PC-9 (cell line): ENCODE data around the gene CWH43.
"Not testable (repeated sequence)": the region's sequence is repeated elsewhere in the genome, so short reads cannot be mapped to it uniquely, and the experiment has no call there.

Experiments used
- EZH2 ChIP-seq: fragments of 200-600 bp; sonication (generic); IDR thresholded peaks from 2 replicates; pipeline ENCODE4 v1.8.0; 2017; ENCODE audit warnings: antibody characterized with exemption, low read depth
- TF ChIP-seq, protein P1 (sequence below): fragments of 200-600 bp; sonication (generic); conservative IDR thresholded peaks from 2 replicates; pipeline ENCODE4 v1.6.1; 2017; ENCODE audit warnings: mixed run types, antibody characterized with exemption, mild to moderate bottlenecking, moderate library complexity

DNA sequence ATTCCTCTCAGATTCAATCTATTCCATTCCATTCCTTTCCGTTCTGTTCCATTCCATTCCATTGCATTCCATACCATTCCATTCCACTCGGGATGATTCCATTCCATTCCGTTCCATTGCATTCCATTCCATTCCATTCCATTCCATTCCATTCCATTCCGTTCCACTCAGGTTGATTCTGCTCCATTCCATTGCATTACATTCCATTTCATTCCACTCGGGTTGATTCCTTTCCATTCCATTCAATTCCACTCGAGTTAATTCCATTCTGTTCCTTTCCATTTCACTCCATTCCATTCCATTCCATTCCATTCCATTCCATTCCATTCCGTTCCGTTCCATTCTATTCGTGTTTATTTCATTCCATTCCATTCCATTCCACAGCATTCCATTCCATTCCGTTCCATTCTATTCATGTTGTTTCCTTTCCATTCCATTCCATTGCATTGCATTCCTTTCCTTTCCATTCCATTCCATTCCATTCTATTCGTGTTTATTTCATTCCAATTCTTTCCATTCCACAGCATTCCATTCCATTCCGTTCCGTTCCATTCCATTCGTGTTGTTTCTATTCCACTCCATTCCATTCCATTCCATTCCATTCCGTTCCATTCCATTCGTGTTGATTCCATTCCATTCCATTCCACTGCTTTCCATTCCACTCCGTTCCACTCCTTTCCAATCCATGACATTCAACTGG lies 118.3 kb downstream of the CWH43 start:
- TF ChIP-seq, protein P1, sequence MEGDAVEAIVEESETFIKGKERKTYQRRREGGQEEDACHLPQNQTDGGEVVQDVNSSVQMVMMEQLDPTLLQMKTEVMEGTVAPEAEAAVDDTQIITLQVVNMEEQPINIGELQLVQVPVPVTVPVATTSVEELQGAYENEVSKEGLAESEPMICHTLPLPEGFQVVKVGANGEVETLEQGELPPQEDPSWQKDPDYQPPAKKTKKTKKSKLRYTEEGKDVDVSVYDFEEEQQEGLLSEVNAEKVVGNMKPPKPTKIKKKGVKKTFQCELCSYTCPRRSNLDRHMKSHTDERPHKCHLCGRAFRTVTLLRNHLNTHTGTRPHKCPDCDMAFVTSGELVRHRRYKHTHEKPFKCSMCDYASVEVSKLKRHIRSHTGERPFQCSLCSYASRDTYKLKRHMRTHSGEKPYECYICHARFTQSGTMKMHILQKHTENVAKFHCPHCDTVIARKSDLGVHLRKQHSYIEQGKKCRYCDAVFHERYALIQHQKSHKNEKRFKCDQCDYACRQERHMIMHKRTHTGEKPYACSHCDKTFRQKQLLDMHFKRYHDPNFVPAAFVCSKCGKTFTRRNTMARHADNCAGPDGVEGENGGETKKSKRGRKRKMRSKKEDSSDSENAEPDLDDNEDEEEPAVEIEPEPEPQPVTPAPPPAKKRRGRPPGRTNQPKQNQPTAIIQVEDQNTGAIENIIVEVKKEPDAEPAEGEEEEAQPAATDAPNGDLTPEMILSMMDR, result not testable (repeated sequence)
- TF ChIP-seq EZH2, result not testable (repeated sequence)
